Ascending aorta (tissue), 2 donors: Measurements from ENCODE around the gene ACHE. TPM values are rescaled to one million over a fixed set of nuclear protein-coding genes. Genes with fewer than 3 reads are reported as not detected.

ENCODE experiments used
- DNase-seq, 2 donors: peaks; one replicate each; pipeline ENCODE4 v3.0.0-alpha.2; 2019; ENCODE audit warnings: low spot score in 2 of 2
- H3K27ac ChIP-seq, 2 donors: fragments of 200-600 bp; sonication (generic); one replicate each; pipeline ENCODE4 v1.5.1; 2016 to 2017; ENCODE audit warnings: mild to moderate bottlenecking in 1 of 2
- H3K27me3 ChIP-seq: fragments of 200-600 bp; sonication (generic); one replicate; pipeline ENCODE4 v1.5.1; 2017
- H3K36me3 ChIP-seq, 2 donors: fragments of 200-600 bp; sonication (generic); one replicate each; pipeline ENCODE4 v1.5.1; 2016
- H3K4me1 ChIP-seq, 2 donors: fragments of 200-600 bp; sonication (generic); one replicate each; pipeline ENCODE4 v1.5.1; 2016 to 2017; ENCODE audit warnings: mild to moderate bottlenecking in 1 of 2
- H3K4me3 ChIP-seq, 2 donors: fragments of 200-600 bp; sonication (generic); one replicate each; pipeline ENCODE4 v1.5.1; 2016 to 2017; ENCODE audit warnings: mild to moderate bottlenecking in 1 of 2
- H3K9me3 ChIP-seq, 2 donors: fragments of 200-600 bp; sonication (generic); one replicate each; pipeline ENCODE4 v1.5.1; 2016
- CTCF ChIP-seq, 3 experiments: fragments of 200-600 bp in 2 of 3; fragments of 450-650 bp in 1 of 3; sonication (generic) in 2 of 3; IDR thresholded peaks; one replicate each; pipeline ENCODE4 v1.5.1; 2016 to 2019; ENCODE audit warnings: antibody characterized with exemption in 3 of 3, mild to moderate bottlenecking in 1 of 3, moderate library complexity in 1 of 3
- intact Hi-C: fragments of 100-400 bp; cut with DNase I; formaldehyde crosslinking; loops from one replicate; pipeline ENCODE4 v1.15.1; 2023
- total RNA-seq: library from RNA; depleted of rRNA; stranded (reverse); fragments of >200 nt; gene quantifications from one replicate; pipeline ENCODE4 v1.1.0, GENCODE V29; 2016

ACHE gene
- total RNA-seq, 1 donor from 2014 or later: 7.8 TPM

DNA sequence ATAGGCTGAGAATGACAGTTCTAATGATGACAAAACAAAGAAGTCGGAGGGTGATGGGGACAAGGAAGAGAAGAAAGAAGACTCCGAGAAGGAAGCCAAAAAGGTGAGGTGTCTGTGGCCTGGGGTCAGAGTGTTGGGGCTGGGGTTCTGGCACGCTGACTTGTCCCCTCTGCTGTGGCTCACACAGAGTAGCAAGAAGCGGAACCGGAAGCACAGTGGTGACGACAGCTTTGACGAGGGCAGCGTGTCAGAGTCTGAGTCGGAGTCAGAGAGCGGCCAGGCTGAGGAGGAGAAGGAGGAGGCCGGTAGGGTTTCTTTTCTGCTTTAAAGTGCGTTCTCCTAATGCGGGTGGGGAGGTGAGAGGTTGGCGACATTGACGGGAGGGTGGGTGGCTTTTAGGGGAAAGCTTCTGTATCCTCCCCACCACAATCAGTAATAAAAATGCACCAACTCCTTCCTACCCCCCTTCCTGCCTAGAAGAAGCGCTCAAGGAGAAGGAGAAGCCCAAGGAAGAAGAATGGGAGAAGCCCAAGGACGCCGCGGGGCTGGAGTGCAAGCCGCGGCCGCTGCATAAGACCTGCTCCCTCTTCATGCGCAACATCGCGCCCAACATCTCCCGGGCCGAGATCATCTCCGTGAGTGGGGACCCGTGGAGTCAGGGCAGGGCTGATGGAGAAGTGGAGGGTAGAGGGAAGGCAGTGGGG is 10.8 kb downstream of the ACHE start:
- H3K9me3 ChIP-seq: no peaks in the 10 kb centered on the region
- no peaks in the 10 kb centered on the region for H3K27me3 ChIP-seq
- intact Hi-C loops: loop anchor here (5.0 to 10.0 kb wide), 2 partner anchors 332 to 360 kb away; partner anchors contain the start of genes FIS1, PLOD3 and ZNHIT1
- H3K4me3 ChIP-seq: no peak overlapping the region
- H3K27ac ChIP-seq: no peak overlapping the region
- H3K4me1 ChIP-seq: peaks cover 6 to 7% of the 10 kb centered on the region in 2 donors
- peaks cover 69 to 82% of the 10 kb centered on the region in 2 donors for H3K36me3 ChIP-seq
- DNase-seq: no peak
- no peak for TF ChIP-seq CTCF (IDR thresholded peaks at IDR 0.05)

- no peak overlapping the region for H3K27ac ChIP-seq
- H3K9me3 ChIP-seq: no peaks in the 10 kb centered on the region
- no peak for TF ChIP-seq CTCF (IDR thresholded peaks at IDR 0.05)
- peaks cover 66 to 92% of the 10 kb centered on the region in 2 donors for H3K36me3 ChIP-seq
- intact Hi-C loops: loop anchor here (10.0 kb wide), 1 partner anchor 362 kb away; the partner anchor contains the start of gene FIS1
- DNase-seq: no peak
- no peaks in the 10 kb centered on the region for H3K27me3 ChIP-seq
- peaks cover 0 to 2% of the 10 kb centered on the region in 2 donors for H3K4me1 ChIP-seq
- no peak overlapping the region for H3K4me3 ChIP-seq
Measured at GRCh38 chr7:100882785-100883526, 12.7 kb downstream of the ACHE start.

- intact Hi-C loops: loop anchor here (10.0 kb wide), 1 partner anchor 363 kb away; the partner anchor contains the start of gene FIS1
- H3K36me3 ChIP-seq: peaks cover 58 to 85% of the 10 kb centered on the region in 2 donors
Measured at GRCh38 chr7:100882201-100882600, 13.5 kb downstream of the ACHE start.

DNA sequence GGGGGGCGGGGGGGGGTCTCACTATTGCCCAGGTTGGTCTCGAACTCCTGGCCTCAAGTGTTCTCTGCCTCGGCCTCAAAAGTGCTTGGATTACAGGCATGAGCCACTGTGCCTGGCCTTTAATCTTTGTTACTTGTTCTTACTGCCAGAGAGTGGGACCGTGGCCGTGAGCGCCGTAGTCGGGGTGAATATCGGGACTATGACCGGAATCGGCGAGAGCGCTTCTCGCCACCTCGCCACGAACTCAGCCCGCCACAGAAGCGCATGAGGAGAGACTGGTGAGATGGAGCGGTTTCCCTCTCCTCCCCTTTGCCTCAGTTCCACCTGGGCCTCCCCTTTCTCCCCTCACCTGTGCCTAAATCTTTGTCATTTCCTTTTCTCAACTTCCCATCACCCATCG is 14.6 kb downstream of the ACHE start:
- Histone ChIP-seq H3K9me3 (no peaks in the 10 kb centered on the region), H3K36me3 (peaks cover 47 to 74% of the 10 kb centered on the region in 2 donors), H3K27ac (no peak overlapping the region), H3K27me3 (no peaks in the 10 kb centered on the region), H3K4me3 (no peak overlapping the region), H3K4me1 (peaks cover 5 to 19% of the 10 kb centered on the region in 2 donors)
- no peak for TF ChIP-seq CTCF (IDR thresholded peaks at IDR 0.05)
- DNase-seq: no peak
- intact Hi-C loops: loop anchor here (10.0 kb wide), 1 partner anchor 364 kb away; the partner anchor contains the start of gene FIS1

More at GRCh38 chr7:100882201-100882600, 13.5 kb downstream of the ACHE start:
- no peak overlapping the region for H3K27ac ChIP-seq
- DNase-seq: no peak
- TF ChIP-seq CTCF (IDR thresholded peaks at IDR 0.05): no peak
- H3K9me3 ChIP-seq: no peaks in the 10 kb centered on the region
- H3K4me3 ChIP-seq: no peak overlapping the region
- H3K27me3 ChIP-seq: no peaks in the 10 kb centered on the region
- peaks cover 0 to 10% of the 10 kb centered on the region in 2 donors for H3K4me1 ChIP-seq

DNA sequence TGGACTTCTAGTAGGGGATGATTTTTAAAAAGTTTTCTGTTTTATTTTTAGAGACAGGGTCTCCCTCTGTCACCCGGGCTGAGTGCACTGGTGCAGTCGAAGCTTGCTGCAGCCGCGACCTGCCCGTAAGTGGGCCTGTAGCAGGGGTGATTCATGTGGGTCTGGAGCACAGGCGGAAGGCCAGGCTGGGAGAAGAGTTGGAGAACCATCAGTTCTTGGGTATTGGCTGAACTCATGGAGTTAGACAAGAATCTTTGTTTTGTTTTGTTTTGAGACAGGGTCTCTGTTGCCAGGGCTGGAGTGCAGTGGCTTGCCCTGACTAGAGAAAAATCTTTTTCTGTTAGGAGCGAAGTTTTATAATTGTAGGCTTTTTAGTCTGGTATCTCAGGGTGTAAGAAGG is 15.0 kb downstream of the ACHE start:
- peaks cover 9 to 24% of the 10 kb centered on the region in 2 donors for H3K4me1 ChIP-seq
- DNase-seq: no peak
- no peak for TF ChIP-seq CTCF (IDR thresholded peaks at IDR 0.05)
- peaks cover 43 to 69% of the 10 kb centered on the region in 2 donors for H3K36me3 ChIP-seq
- no peaks in the 10 kb centered on the region for H3K27me3 ChIP-seq
- no peak overlapping the region for H3K4me3 ChIP-seq
- H3K27ac ChIP-seq: no peak overlapping the region
- intact Hi-C loops: loop anchor here (10.0 kb wide), 1 partner anchor 364 kb away; the partner anchor contains the start of gene FIS1
- no peaks in the 10 kb centered on the region for H3K9me3 ChIP-seq
